HepG2 (cell line): ENCODE data around the gene TP53TG5. TPM values are rescaled to one million over a fixed set of nuclear protein-coding genes. Genes with fewer than 3 reads are reported as not detected.

Experiments
- ATAD3A ChIP-seq: sonication (generic); formaldehyde crosslinking; IDR thresholded peaks from 2 replicates; pipeline ENCODE4 v1.4.0; 2020; ENCODE audit warnings: missing genetic modification reagents
- CERS6 ChIP-seq: sonication (generic); formaldehyde crosslinking; IDR thresholded peaks from 2 replicates; pipeline ENCODE4 v1.5.0; 2020; ENCODE audit warnings: missing genetic modification reagents
- CREB3 ChIP-seq: sonication (generic); formaldehyde crosslinking; IDR thresholded peaks from 2 replicates; pipeline ENCODE4 v1.5.0; 2020; ENCODE audit warnings: missing genetic modification reagents
- GZF1 ChIP-seq: sonication (generic); formaldehyde crosslinking; IDR thresholded peaks from 2 replicates; pipeline ENCODE4 v1.5.1; 2020; ENCODE audit warnings: mild to moderate bottlenecking, missing genetic modification reagents
- HNF1B ChIP-seq: sonication (generic); formaldehyde crosslinking; IDR thresholded peaks from 2 replicates; pipeline ENCODE4 v1.5.1; 2020; ENCODE audit warnings: mild to moderate bottlenecking, moderate library complexity, missing genetic modification reagents
- KMT2A ChIP-seq: sonication (generic); formaldehyde crosslinking; IDR thresholded peaks from 2 replicates; pipeline ENCODE4 v1.4.0; 2020; ENCODE audit warnings: missing genetic modification reagents
- NCOA5 ChIP-seq: sonication (generic); formaldehyde crosslinking; IDR thresholded peaks from 2 replicates; pipeline ENCODE4 v1.4.0; 2020; ENCODE audit warnings: missing genetic modification reagents
- PAX8 ChIP-seq: sonication (generic); formaldehyde crosslinking; IDR thresholded peaks from 2 replicates; pipeline ENCODE4 v1.8.0; 2022; ENCODE audit warnings: mild to moderate bottlenecking, missing genetic modification reagents, borderline replicate concordance
- PHF8 ChIP-seq: sonication (generic); formaldehyde crosslinking; IDR thresholded peaks from 2 replicates; pipeline ENCODE4 v1.5.0; 2020; ENCODE audit warnings: missing genetic modification reagents
- PLRG1 ChIP-seq: fragments of 450-650 bp; conservative IDR thresholded peaks from 2 replicates; pipeline ENCODE4 v1.6.1; 2016
- REL ChIP-seq: sonication (generic); formaldehyde crosslinking; conservative IDR thresholded peaks from 2 replicates; pipeline ENCODE4 v1.8.0; 2022; ENCODE audit warnings: mild to moderate bottlenecking, missing genetic modification reagents, moderate library complexity
- RORA ChIP-seq: sonication (generic); formaldehyde crosslinking; IDR thresholded peaks from 2 replicates; pipeline ENCODE4 v1.5.0; 2020; ENCODE audit warnings: mild to moderate bottlenecking, missing genetic modification reagents, moderate library complexity
- SMAD9 ChIP-seq: sonication (generic); formaldehyde crosslinking; IDR thresholded peaks from 2 replicates; pipeline ENCODE4 v1.5.1; 2020; ENCODE audit warnings: mild to moderate bottlenecking, missing genetic modification reagents
- TCF7 ChIP-seq: sonication (generic); IDR thresholded peaks from 2 replicates; pipeline ENCODE4 v1.6.1; 2016; ENCODE audit warnings: antibody characterized with exemption, low read depth
- TOE1 ChIP-seq: sonication (generic); formaldehyde crosslinking; IDR thresholded peaks from 2 replicates; pipeline ENCODE4 v1.4.0; 2020; ENCODE audit warnings: mild to moderate bottlenecking, missing genetic modification reagents
- TRIM24 ChIP-seq: sonication (generic); formaldehyde crosslinking; IDR thresholded peaks from 2 replicates; pipeline ENCODE4 v1.8.0; 2022; ENCODE audit warnings: mild to moderate bottlenecking, missing genetic modification reagents
- ZNF138 ChIP-seq: sonication (generic); formaldehyde crosslinking; IDR thresholded peaks from 2 replicates; pipeline ENCODE4 v1.5.0; 2020; ENCODE audit warnings: mild to moderate bottlenecking, low read depth, missing genetic modification reagents
- ZNF331 ChIP-seq: sonication (generic); formaldehyde crosslinking; IDR thresholded peaks from 2 replicates; pipeline ENCODE4 v1.4.0; 2020; ENCODE audit warnings: missing genetic modification reagents
- ZNF501 ChIP-seq: sonication (generic); formaldehyde crosslinking; IDR thresholded peaks from 2 replicates; pipeline ENCODE4 v1.5.1; 2020; ENCODE audit warnings: mild to moderate bottlenecking, moderate library complexity, missing genetic modification reagents
- ZNF547 ChIP-seq: sonication (generic); formaldehyde crosslinking; IDR thresholded peaks from 2 replicates; pipeline ENCODE4 v1.5.1; 2020; ENCODE audit warnings: mild to moderate bottlenecking, missing genetic modification reagents
- ZNF7 ChIP-seq: IDR thresholded peaks from 2 replicates; pipeline ENCODE4 v1.6.1; 2016; ENCODE audit warnings: missing biosample characterization, missing genetic modification reagents
- ZNF703 ChIP-seq: sonication (generic); formaldehyde crosslinking; IDR thresholded peaks from 2 replicates; pipeline ENCODE4 v1.5.1; 2020; ENCODE audit warnings: missing genetic modification reagents, mild to moderate bottlenecking, moderate library complexity, borderline replicate concordance
- ZNF710 ChIP-seq: sonication (generic); formaldehyde crosslinking; IDR thresholded peaks from 2 replicates; pipeline ENCODE4 v1.5.0; 2020; ENCODE audit warnings: mild to moderate bottlenecking, missing genetic modification reagents, borderline replicate concordance
- ZNF780A ChIP-seq: sonication (generic); formaldehyde crosslinking; IDR thresholded peaks from 2 replicates; pipeline ENCODE4 v1.8.0; 2022; ENCODE audit warnings: mild to moderate bottlenecking, missing genetic modification reagents, moderate library complexity
- ZNF816 ChIP-seq: sonication (generic); formaldehyde crosslinking; IDR thresholded peaks from 2 replicates; pipeline ENCODE4 v1.8.0; 2022; ENCODE audit warnings: missing genetic modification reagents, mild to moderate bottlenecking, borderline replicate concordance
- ZNF891 ChIP-seq: sonication (generic); formaldehyde crosslinking; IDR thresholded peaks from 2 replicates; pipeline ENCODE4 v1.5.0; 2020; ENCODE audit warnings: mild to moderate bottlenecking, missing genetic modification reagents
- polyA plus RNA-seq, 8 experiments: library from polyadenylated mRNA; depleted of rRNA in 3 of 8; stranded (reverse) in 7 of 8; unstranded in 1 of 8; fragments of >200 nt; fragmentation: Illumina TruSeq in 4 of 8; extraction: Trizol in 4 of 8; gene quantifications; 2 replicates each; pipeline versions ENCODE4 v1.2.1 to v1.2.3, GENCODE V29; 2011 to 2016; ENCODE audit warnings: low read depth in 4 of 8, missing spikeins in 1 of 8, mixed read lengths in 1 of 8; ENCODE audit not compliant: insufficient read depth in 1 of 8
- total RNA-seq, 5 experiments: library from RNA; depleted of rRNA; stranded (reverse); fragments of >200 nt; fragmentation: Illumina TruSeq; extraction: Trizol; gene quantifications; 2 replicates each; pipeline ENCODE4 v1.2.3, GENCODE V29; 2016; ENCODE audit warnings: low read depth in 1 of 5
- TF ChIP-seq, protein P1 (sequence below): sonication (generic); formaldehyde crosslinking; IDR thresholded peaks from 2 replicates; pipeline ENCODE4 v1.4.0; 2020; ENCODE audit warnings: mild to moderate bottlenecking, missing genetic modification reagents, borderline replicate concordance

Gene TP53TG5
- total and polyA plus RNA-seq, 2 of the 13 experiments (the other 11 are each of a cell fraction or from before 2014, with no cell fraction given): 0.11 TPM; not detected in 1

DNA sequence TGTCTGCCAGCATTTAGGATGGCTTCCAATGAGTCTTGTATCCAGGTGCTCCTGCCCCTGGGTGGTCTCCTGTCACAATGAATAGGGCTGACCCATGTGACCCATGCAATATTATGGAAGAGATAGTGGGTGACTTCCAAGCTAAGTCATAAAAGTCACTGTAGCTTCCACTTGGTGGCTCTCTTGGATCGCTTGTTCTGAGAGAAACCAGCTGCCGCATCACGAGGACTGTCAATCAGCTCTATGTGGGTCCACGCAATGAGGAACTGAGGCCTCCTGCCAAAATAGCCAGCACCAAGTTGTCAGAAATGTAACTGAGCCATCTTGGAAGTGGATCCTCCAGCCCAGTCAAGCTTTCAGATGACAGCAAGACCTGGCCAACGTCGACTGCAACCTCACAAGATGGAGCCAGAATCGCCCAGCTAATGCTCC lies 55.2 kb downstream of the TP53TG5 start (continued):
- TF ChIP-seq GZF1 (CRISPR knock-in tag) (no peak), TRIM24 (CRISPR knock-in tag) (no peak), TCF7 (no peak), ZNF891 (CRISPR knock-in tag) (no peak), ZNF547 (CRISPR knock-in tag) (no peak), ATAD3A (CRISPR knock-in tag) (no peak), TOE1 (no peak), KMT2A (CRISPR knock-in tag) (no peak), ZNF710 (CRISPR knock-in tag) (no peak), RORA (CRISPR knock-in tag) (no peak), ZNF331 (CRISPR knock-in tag) (peak; percentile 79), ZNF780A (CRISPR knock-in tag) (no peak), PAX8 (CRISPR knock-in tag) (no peak), CERS6 (CRISPR knock-in tag) (no peak), ZNF138 (no peak), PLRG1 (no peak), PHF8 (no peak), ZNF816 (CRISPR knock-in tag) (no peak), REL (CRISPR knock-in tag) (no peak), ZNF501 (CRISPR knock-in tag) (peak; percentile 62), NCOA5 (CRISPR knock-in tag) (no peak), ZNF703 (CRISPR knock-in tag) (no peak), SMAD9 (CRISPR knock-in tag) (no peak), CREB3 (CRISPR knock-in tag) (no peak), HNF1B (CRISPR knock-in tag) (peak; percentile 67; the same call in 1 of the 2 replicates), ZNF7 (CRISPR knock-in tag) (no peak)
- TF ChIP-seq, protein P1, sequence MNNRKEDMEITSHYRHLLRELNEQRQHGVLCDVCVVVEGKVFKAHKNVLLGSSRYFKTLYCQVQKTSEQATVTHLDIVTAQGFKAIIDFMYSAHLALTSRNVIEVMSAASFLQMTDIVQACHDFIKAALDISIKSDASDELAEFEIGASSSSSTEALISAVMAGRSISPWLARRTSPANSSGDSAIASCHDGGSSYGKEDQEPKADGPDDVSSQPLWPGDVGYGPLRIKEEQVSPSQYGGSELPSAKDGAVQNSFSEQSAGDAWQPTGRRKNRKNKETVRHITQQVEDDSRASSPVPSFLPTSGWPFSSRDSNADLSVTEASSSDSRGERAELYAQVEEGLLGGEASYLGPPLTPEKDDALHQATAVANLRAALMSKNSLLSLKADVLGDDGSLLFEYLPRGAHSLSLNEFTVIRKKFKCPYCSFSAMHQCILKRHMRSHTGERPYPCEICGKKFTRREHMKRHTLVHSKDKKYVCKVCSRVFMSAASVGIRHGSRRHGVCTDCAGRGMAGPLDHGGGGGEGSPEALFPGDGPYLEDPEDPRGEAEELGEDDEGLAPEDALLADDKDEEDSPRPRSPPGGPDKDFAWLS (CRISPR knock-in tag): no peak
